Right atrium auricular region (tissue), 2 donors: ENCODE results near the gene MPP3. TPM values are rescaled to one million over a fixed set of nuclear protein-coding genes. Genes with fewer than 3 reads are reported as not detected.
A peak's percentile ranks its signal among the peaks of the same experiment; 100 is the strongest.

Experiments used
- DNase-seq: peaks from one replicate; pipeline ENCODE4 v3.0.0-alpha.2; 2019; ENCODE audit warnings: low spot score
- H3K27ac ChIP-seq, 2 donors: fragments of 200-600 bp; sonication (generic); 1 replicate in 1 of 2; 2 replicates in 1 of 2; pipeline ENCODE4 v1.5.1; 2016 to 2019
- H3K27me3 ChIP-seq, 2 donors: fragments of 200-600 bp; sonication (generic); one replicate each; pipeline versions ENCODE4 v1.5.1 to v1.6.0; 2017 to 2019
- H3K36me3 ChIP-seq: fragments of 200-600 bp; sonication (generic); one replicate; pipeline ENCODE4 v1.5.1; 2016
- H3K4me1 ChIP-seq, 2 donors: fragments of 200-600 bp; sonication (generic); one replicate each; pipeline versions ENCODE4 v1.5.1 to v1.6.0; 2017 to 2019
- H3K4me3 ChIP-seq, 2 donors: fragments of 200-600 bp; sonication (generic); 1 replicate in 1 of 2; 2 replicates in 1 of 2; pipeline ENCODE4 v1.5.1; 2017 to 2019; ENCODE audit warnings: mild to moderate bottlenecking in 1 of 2, moderate library complexity in 1 of 2
- H3K9me3 ChIP-seq, 2 donors: fragments of 200-600 bp; sonication (generic); one replicate each; pipeline ENCODE4 v1.5.1; 2019
- total RNA-seq, 2 donors: library from RNA; depleted of rRNA; stranded (reverse); fragments of >200 nt; gene quantifications; one replicate each; pipeline ENCODE4 v1.1.0, GENCODE V29; 2016
- TF ChIP-seq, protein P1 (sequence below), 2 donors: fragments of 200-600 bp; sonication (generic); IDR thresholded peaks; one replicate each; pipeline ENCODE4 v1.5.1; 2019; ENCODE audit warnings: antibody characterized with exemption in 2 of 2

Gene MPP3
- total RNA-seq, 2 donors from 2014 or later = 35.0 to 36.2 TPM

- H3K4me1 ChIP-seq = peaks cover 0 to 10% of the 10 kb centered on the region in 2 donors
- no peak overlapping the region for H3K27ac ChIP-seq
- no peak for DNase-seq
- no peaks in the 10 kb centered on the region for H3K9me3 ChIP-seq
- no peak overlapping the region for H3K4me3 ChIP-seq
- no peaks in the 10 kb centered on the region for H3K36me3 ChIP-seq
- H3K27me3 ChIP-seq = no peaks in the 10 kb centered on the region
- TF ChIP-seq, protein P1, sequence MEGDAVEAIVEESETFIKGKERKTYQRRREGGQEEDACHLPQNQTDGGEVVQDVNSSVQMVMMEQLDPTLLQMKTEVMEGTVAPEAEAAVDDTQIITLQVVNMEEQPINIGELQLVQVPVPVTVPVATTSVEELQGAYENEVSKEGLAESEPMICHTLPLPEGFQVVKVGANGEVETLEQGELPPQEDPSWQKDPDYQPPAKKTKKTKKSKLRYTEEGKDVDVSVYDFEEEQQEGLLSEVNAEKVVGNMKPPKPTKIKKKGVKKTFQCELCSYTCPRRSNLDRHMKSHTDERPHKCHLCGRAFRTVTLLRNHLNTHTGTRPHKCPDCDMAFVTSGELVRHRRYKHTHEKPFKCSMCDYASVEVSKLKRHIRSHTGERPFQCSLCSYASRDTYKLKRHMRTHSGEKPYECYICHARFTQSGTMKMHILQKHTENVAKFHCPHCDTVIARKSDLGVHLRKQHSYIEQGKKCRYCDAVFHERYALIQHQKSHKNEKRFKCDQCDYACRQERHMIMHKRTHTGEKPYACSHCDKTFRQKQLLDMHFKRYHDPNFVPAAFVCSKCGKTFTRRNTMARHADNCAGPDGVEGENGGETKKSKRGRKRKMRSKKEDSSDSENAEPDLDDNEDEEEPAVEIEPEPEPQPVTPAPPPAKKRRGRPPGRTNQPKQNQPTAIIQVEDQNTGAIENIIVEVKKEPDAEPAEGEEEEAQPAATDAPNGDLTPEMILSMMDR (IDR thresholded peaks at IDR 0.05) = no peak
Measured at GRCh38 chr17:43784068-43784467, 48.9 kb downstream of the MPP3 start.

DNA sequence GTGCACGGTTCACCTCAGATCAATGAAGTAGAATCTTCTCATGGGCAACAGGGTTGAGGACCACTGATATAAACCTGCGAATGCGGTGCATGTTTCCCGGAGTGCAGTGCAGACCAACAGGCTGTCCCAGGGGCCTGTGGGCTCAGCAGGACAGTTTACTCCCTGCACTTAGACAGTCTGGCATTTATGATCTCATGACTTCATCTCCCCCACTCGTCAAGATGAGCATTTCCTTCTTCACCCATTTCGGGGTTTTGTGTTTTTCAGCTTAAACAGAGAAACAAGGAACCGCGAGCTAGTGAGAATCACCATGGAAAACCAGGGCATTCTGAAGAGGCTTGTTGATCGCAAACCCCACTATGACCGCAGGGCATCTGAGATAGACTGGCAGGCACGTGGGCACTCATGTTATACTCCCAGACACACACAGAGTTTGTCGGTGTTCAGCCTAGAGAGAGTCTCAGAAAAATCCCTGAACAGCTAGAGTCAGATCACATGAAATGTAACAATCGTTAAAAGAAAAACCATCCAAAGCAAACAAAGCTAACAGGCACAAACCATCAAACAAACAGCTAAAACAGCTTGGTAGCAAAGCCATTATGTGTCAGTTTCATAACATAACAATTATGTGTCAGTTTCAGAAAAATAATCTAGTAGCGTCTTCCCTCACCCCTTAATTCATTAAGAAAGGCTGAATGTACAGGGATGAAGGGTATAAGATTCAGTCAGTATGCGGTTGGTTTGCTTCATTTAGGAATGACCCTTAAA is 49.8 kb downstream of the MPP3 start:
- H3K9me3 ChIP-seq = no peaks in the 10 kb centered on the region
- H3K4me3 ChIP-seq = no peak overlapping the region
- DNase-seq = no peak
- H3K4me1 ChIP-seq = peaks cover 0 to 10% of the 10 kb centered on the region in 2 donors
- TF ChIP-seq, protein P1 (IDR thresholded peaks at IDR 0.05) = no peak
- no peaks in the 10 kb centered on the region for H3K27me3 ChIP-seq
- H3K27ac ChIP-seq = no peak overlapping the region
- H3K36me3 ChIP-seq = no peaks in the 10 kb centered on the region

GRCh38 chr17:43780135-43780534 is 52.8 kb downstream of the MPP3 start, which contains the start of gene CFAP97D1:
Gene CFAP97D1, plus strand, starts transcription at chr17:43780435. Its CDS starts 28 bp downstream, at chr17:43780463.
- TF ChIP-seq, protein P1 (IDR thresholded peaks at IDR 0.05) = no peak
- H3K27ac ChIP-seq = peak within 1 kb of the TSS; percentile 100
- peak within 1 kb of the TSS; percentile 93 for H3K4me3 ChIP-seq
- peaks cover 9% of the 10 kb centered on the region for H3K36me3 ChIP-seq
- H3K9me3 ChIP-seq = no peaks in the 10 kb centered on the region
- peaks cover 0 to 40% of the 10 kb centered on the region in 2 donors for H3K4me1 ChIP-seq
- H3K27me3 ChIP-seq = no peaks in the 10 kb centered on the region
- no peak for DNase-seq

DNA sequence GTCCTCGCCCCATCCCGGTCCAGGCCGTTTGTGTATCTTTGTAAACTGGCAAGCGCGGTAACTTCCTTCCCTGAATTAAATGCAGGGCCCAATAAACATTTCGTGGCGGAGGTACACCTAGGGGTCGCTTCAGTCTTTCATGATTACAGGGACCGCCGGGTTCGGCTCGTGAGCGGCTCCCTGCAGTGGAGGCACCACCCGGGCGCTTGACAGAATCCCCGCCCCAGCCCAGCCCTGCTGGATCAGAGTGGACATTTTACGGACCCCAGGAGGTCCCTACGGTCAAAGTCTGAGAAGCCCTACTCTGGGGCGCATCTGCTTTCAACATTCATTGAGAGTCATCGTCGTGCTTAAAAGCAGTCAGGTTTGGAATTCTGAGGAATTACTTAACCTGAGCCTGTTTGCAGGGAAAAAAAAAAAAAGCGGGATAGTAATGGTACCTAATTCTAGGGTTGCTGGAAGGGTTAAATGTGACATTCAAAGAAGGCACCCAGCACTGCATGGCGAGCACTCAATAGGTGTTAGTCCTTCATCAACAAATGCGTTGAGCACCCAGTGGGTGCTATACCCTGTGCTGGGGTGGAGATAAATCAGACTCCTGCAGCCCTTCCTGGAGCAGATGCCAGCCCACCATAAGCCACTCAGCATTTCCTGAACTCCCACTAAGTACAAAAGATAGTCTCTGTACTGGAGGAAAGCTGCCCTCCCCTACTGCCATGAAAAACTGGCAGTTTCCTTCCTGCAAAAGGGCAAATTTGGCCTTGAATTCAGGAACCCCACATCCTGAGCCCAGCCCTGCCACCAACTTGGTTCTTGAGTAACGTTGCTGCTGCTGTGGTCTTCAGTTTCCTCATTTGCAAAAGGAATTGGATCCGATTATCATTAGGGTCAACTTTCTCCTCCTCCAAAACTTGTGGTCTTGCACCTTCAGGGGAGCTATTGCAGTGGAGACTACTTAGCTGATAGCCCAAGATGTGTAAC is 53.5 kb downstream of the MPP3 start:
- Histone ChIP-seq H3K4me3 (peak overlapping the region; percentile 93), H3K4me1 (peaks cover 0 to 46% of the 10 kb centered on the region in 2 donors), H3K27ac (peak overlapping the region; percentile 100), H3K9me3 (no peaks in the 10 kb centered on the region), H3K27me3 (no peaks in the 10 kb centered on the region), H3K36me3 (peaks cover 14% of the 10 kb centered on the region)
- TF ChIP-seq, protein P1 (IDR thresholded peaks at IDR 0.05) = peak in 1 of 2 donors; percentile 42
- DNase-seq = no peak

DNA sequence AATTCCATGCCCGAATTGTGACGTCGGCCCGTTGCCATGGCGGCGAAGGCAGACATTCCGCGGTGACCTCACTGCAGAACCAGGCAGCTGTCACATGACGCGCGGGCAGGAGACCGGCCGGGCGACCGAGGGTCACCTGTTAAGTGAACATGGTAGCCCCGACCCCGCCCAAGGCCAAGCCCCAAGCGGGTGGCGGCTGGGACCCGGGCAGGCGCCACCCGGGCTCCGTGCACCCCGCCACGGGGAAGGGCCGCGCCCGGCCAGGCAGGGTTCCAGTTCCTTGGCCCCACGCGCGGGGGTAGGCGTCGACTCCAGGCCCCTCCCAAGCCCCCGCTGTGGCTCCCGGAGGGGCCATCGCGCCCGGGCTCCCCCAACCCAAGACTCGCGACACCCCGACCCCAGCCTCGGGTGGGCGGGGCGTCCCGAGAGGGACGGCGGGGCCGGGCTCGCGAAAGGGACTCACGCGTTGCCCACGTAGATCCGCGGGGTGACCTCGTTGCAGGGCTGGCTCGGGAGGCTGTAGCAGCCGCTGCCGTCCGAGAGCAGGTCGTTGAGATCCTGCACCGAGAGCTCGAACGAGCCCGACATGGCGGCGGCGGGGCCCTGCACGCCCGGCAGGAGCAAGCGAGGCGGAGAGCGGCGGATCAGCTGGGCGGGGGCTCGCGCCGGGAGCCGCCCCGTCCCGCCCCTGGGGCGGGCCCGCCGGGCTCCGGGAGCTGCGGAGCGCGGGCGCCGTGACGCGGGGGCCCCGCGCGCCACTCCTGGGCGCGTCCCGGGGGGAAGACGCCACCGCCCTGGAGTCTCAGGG is 54.4 kb downstream of the MPP3 start, which contains the start of gene DUSP3:
TSS of gene DUSP3 (minus strand) at position 641 of the 808 bp plus-strand sequence. CDS start at position 588, 53 bp downstream.
- Histone ChIP-seq H3K4me3 (peak within 1 kb of the TSS; percentile 93), H3K9me3 (no peaks in the 10 kb centered on the region), H3K27me3 (no peaks in the 10 kb centered on the region), H3K4me1 (peaks cover 0 to 46% of the 10 kb centered on the region in 2 donors), H3K27ac (peak within 1 kb of the TSS; percentile 100), H3K36me3 (peaks cover 23% of the 10 kb centered on the region)
- TF ChIP-seq, protein P1 (IDR thresholded peaks at IDR 0.05) = no peak
- DNase-seq = peak; percentile 98
